RCC 7860 (cell line): ENCODE data around the gene SLC24A3.

ENCODE experiments used
- DNase-seq: peaks from one replicate; pipeline ENCODE4 v3.0.0-alpha.2; 2015; ENCODE audit warnings: low spot score
- FAIRE-seq: peaks from 2 replicates; lab custom pipeline; 2012; peaks lifted over from hg19 to GRCh38; lab: Jason Lieb, UNC

SLC24A3 gene

DNA sequence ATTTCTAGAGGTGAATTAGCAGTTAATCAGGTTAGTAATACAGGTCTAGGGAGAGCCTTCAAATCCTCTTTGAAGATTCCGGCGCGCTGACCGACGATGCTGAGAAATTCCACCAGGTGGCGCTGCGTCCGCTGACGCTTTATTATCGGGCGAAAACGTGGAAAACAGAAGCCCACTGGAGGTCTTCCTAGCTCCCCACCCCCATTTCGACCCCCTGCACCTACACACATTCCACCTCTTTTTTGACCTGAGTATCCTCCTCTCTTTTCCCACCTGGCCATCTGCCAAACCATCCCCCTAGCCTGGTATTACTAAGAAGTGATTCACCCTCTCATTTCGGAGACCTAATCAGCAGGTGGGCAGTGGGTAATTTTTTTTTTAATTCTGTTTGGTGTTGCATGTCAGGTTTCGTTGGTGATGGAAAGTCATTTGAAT lies 480.3 kb downstream of the SLC24A3 start:
- no peak for FAIRE-seq
- DNase-seq = peak; percentile 43

DNA sequence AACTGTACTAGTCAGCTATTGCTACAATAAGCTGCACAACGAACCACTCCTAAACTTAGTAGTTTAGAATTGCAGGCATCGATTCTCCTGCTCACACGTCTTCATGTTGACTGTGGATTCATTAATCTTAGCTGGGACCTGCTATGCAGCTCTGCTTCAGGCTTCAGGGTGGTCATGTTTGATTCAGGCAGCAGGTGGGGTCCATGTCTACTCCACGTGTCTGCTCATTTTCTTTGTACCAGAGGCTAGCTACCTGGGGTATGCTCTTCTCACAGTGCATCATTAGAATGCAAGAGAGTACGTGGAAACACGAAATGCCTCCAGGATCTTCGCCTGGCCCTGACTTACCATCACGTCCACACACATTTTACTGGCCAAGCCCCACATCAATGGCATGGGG lies 481.1 kb downstream of the SLC24A3 start:
- DNase-seq (no peak), FAIRE-seq (no peak)

DNA sequence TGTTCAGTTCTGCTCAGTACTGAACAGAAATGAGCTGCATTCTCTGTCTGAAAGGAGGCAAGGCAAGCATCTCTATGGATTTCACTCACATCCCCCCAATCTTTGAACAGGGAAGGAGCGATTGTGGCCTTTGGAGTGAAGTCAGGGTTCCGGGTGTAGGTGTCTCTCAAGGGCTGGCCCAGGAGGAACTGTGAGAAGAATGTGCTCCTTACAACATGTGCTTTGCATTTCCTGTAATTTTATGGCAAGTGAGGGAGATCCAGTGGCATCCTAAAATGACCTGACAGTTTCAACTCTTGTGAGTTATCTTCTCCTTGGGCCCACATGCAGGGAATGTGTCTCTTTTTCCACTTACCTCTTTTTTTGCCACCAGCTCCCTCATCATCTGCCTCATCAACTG lies 482.6 kb downstream of the SLC24A3 start:
- DNase-seq (no peak), FAIRE-seq (no peak)

DNA sequence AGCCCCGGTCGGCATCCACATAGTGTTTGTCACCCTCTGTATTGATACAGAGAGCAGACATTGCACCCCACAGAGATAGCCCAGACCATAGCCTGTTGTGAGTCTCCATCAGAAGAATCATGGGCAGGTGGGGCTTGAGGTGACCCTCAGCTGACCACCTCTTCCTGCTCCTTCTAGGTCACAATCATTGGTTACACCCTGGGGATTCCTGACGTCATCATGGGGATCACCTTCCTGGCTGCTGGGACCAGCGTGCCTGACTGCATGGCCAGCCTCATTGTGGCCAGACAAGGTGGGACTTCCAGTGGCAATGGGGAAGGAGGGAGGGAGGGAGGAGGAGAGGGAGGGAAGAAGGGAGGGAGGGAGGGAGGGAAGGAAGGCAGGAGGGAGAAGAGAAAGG lies 484.2 kb downstream of the SLC24A3 start:
- FAIRE-seq (no peak), DNase-seq (no peak)

DNA sequence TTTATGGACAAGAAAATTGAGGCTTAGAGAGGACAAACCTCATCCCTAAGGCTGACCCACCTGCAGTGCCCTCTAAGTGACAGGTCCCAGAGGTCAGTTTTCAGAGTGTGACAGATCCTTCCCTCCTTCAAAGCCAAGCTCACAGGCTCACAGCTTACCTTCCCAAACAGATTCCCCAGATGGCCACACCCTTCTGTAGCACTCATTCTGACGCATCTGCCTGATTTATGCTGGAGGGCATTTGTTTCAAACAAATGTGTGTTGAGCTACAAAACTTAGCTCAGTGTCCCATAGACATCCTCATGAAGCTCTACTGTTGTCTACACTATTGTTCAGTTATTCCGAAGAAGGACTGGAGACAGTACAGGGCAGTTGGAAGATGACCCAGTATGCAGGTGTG lies 485.0 kb downstream of the SLC24A3 start:
- DNase-seq = no peak
- FAIRE-seq = no peak

DNA sequence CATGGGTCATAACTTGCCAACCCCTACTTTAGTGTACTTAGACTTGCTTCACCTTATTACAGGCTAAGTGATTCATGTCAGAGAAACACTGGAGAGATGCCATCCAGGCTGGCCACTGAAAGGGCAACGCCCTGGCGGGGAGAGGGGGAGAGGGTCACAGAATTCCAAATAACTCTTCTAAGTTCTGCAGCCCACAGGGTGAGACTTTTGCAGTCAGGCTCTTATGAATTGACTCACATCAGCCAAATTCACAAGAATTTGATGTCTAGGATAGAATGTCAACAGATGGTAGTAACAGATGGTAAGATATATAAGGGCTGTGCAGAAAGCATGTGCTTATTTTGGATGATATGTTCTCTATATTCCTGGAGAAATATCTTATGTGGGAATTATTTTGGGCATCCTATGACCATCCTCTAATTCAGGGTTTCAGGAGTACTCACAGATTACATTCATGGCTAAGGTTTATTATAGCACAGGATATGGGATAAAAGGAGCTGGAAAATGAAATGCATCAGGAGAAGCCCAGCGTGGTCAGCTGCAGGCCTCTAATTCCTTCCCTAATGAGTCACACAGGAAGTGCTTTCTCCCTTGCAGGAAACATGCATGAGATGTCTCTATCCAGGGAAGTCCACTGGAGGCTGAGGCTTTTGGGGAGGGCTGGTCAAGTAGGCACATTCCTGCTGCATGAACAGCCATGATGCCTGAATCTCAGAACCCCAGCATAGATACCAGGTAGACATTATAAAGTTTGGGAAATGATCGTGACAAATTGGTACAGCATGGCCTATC lies 486.9 kb downstream of the SLC24A3 start:
- FAIRE-seq (no peak), DNase-seq (peak; percentile 66)

DNA sequence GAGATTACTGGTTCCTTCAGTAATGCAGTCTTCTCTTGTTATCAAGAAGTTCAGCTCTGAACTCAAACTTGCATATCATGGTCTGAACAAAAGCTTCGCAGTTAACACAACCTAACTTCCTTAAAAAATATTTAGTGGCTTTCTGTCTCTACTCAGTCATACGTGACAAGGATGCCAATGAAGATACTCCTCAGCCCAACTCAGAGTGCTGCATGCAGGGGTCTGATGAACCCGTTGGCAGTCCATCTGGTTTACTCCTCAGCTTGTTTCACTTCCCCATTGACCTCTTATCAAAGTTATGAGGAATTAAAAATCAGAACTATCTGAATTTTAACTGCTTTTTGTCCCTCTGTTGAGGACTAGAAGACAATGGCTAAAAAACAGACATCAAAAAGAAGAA lies 489.0 kb downstream of the SLC24A3 start:
- FAIRE-seq (no peak), DNase-seq (no peak)

DNA sequence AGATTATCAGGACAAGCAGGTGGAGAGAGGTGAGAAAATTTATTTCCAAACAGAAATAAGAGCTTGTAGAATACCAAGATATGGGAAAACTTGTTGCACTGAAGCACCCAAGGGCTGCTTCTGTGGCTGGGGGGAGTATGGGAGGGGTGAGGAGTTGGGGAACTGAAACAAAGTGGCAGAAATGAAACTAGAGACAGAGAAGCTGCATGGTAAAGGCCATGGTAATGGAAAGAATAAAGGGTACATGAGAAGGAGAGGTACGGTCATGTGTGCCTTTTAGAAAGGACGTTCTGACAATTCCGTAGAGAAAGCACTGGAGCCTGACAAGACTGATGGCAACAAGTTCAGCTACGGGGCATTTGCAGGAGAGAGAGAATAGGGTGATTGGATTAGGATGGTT lies 494.0 kb downstream of the SLC24A3 start:
- no peak for DNase-seq
- no peak for FAIRE-seq

DNA sequence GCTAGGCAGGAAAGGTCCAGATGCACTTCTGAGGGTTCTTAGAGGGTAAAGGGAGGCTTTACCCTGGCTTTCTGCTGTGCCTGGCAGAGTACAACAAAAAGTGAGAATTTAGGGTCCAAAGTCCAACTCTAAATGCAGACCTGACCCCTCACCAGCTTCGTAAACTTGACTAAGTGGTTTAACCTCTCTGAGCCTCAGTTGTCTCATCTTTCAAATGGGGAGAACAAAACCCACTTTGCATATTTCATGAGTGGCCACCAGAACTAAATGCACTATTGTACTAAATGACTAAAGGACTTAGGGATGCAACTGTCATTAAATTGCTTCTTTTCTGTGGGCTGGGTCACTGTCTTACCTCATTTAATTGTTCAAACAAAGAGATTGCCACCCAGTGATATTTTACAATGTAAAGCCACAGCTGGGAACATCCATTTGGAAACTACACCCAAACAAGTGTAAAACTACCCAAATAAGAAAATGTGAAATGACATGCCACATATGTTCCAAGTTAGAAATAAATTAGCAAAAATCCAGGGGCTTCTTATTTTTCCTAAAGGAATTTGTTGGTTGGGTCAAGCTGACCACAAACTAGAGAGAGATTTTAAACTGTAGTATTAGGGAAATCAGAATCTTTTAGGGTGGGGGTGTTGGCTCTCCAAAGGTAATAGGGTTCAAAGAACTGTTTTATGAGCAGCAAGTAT lies 497.3 kb downstream of the SLC24A3 start:
- DNase-seq (no peak), FAIRE-seq (no peak)

DNA sequence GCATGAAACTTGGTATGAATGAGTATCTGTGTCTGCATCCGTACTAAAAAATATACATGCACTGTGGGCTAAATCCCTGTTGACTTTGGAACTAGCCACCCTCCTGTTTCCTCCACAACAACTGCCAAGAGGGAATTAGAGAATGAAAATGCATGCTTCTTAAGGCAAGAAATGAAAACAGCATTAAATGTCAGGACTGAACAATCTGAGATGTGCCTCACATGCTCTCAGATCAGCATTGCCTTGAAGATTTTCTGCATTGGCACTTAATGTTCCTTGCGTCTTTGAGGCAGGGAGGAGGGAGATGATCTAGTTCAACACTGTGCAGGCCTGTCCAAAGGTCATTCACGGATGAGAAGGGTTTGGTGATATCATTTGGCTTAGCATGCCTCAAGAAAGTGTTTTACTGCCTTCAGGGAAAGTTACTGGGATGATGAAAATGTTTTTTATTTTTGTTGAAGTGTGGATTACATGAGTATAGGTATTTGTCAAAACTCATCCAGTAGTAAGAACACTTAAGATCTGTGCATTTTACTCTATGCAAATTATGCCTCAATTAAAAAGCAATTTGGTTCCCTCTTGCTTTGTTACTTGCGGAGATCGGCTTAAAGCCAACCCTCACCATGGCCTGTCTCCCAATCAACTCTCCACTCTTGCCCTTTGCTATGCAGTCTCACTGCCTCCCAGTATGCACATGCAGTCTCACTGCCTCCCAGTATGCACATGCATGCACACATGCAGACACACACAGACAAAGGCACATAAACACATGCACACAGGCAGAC lies 498.1 kb downstream of the SLC24A3 start:
- no peak for FAIRE-seq
- no peak for DNase-seq

DNA sequence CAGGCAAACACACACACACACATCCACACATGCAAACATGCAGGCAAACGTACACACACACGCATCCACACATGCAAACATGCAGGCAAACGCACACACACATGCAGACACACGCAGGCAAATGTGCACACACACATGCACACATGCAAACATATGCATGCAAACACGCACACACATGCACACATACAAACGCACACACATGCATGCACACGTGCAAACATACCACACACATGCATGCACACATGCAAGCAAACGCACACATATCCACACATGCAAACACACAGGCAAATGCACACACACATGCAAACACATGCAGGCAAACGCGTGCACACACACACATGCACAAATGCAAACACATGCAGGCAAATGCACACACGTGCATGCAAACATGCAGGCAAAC lies 498.7 kb downstream of the SLC24A3 start:
- no peak for DNase-seq
- FAIRE-seq = no peak

DNA sequence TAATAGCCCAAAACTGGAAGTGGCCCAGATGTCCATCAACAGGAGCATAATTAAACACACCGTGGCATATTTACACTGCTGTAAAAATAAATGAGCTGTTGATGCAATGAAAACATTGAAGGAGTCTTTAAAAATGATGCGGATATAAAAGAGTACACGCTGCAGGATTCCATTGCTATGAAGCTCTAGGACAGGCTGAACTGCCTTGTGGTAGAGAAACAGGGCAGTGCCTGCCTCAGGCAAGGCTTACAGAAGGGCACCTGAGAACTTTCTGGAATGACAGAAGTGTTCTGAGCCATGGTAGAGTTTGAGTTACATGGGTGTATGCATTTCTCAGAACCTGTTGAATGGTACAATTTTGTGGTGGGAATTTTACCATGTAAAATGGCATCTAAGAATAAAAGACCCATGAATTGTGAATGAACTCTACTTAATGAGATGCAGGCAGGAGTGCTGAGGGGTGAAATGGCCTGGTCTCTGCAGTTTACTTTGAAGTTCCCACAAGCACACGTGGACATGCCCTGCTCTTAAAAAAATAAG lies 500.3 kb downstream of the SLC24A3 start:
- FAIRE-seq = no peak
- no peak for DNase-seq

DNA sequence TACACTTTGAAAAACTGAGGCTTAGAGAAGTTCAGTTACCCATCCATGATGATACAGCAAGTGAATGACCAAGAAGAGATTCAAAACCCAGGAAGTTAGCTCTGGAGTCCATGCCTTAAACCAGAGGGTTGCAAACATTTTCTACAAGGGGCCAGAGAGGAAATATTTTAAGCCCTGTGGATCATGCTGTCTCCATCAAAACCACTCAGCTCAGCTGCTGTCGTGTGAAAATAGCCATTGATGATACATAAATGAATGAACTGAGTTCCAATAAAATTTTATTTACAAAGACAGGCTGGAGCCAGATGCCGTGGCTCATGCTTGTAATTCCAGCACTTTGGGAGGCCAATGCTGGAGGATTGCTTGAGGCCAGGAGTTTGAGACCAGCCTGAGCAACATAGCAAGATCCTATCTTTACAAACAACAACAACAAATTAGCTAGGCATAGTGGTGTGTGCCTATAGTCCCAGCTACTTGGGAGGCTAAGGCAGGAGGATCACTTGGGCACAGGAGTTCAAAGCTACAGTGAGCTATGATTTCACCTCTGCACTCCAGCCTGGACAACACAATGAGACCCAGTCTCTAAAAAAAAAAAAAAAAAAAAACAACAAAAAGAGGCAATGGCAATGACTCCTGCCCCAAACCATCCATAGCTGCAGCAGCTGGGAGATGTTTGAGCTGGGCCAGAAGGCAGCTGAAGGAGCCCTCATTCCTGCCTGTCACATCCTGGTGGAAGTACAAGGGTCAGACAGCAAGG lies 501.6 kb downstream of the SLC24A3 start:
- no peak for FAIRE-seq

DNA sequence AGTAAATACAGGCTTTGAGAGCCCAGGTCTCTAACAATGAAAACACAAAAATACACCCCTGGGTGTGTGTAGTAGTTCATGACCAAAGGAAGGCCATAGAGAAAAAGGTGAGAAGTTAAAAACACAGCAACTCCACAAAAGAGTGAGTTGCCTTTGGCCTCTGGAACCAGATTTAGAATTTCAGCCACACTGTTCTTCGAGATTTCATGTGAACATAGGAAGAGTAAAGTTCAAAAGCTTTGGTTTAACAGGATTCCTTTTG lies 502.1 kb downstream of the SLC24A3 start:
- FAIRE-seq = no peak
- DNase-seq = no peak

More for the DNA sequence above, 501.6 kb downstream of the SLC24A3 start:
- DNase-seq = no peak

DNA sequence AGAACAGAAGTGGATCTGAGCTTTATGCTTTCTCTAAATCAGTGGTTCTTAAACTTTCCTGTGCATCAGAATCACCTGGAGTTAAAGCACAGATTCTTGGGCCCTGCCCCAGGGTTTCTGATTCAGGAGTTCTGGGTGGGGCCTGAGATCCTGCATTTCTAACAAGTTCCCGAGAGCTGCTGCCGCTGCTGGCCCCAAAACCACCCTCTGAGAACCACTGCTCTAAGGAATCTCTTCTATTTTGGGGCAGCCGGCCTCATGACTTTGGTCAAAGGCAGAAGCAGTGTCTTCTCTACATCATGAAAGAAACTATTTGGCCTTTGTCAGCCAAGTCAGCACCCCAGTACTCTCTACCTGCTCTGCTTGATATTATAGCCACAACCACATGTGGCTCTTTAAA lies 503.5 kb downstream of the SLC24A3 start:
- DNase-seq = no peak
- no peak for FAIRE-seq

DNA sequence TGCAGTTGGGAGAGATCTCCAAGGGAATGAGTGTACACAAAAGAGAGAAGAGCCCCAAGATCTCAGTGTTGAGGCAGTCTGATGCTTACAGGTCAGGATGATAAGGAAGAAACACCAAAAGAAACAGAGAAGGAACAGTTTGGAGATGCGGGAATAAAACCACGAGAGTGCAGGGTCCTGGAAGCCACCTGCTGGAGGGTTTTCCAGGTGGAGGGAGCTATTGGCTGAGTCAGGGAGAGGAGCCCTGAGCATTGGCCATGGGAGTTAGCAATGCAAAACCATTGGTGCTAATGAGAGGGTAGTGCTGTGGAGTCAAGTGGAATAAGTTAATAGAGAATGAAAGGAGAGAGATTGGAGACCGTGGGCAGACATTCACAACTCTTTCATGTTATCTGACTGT lies 506.4 kb downstream of the SLC24A3 start:
- FAIRE-seq (no peak), DNase-seq (no peak)

DNA sequence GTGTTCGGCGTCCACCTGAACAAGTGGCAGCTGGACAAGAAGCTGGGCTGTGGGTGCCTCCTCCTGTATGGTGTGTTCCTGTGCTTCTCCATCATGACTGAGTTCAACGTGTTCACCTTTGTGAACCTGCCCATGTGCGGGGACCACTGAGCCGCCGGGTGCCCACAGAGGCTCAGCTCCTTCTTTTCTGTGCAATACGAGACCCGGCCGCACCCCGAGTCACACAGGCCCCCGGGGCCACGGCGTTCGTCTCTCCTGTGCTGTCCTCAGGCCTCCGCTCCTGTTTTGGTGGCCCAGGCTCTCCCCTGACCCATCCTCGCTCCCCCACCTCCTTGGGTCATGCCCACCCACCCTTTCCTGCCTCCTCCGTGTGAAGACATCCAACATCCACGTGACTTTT lies 508.5 kb downstream of the SLC24A3 start:
- FAIRE-seq = no peak
- no peak for DNase-seq

DNA sequence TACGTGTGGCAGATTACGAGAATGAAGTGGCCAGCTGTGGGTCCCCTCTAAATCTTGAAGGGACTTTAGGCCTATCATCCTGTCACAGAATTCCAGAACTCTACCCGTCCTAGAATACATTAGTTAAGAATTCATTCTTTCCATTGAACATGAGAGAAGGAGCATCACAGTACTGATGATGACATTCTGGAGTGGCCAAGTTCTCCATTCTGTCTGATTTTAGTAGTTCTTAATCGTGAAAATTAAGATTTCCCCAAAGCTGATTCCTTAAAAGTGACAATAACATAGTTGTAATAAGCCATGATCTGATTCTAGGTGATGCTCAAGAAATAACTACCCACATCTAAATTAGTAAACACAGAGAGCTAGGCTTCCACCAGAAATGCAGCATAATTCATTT lies 510.6 kb downstream of the SLC24A3 start:
- DNase-seq (no peak), FAIRE-seq (no peak)

DNA sequence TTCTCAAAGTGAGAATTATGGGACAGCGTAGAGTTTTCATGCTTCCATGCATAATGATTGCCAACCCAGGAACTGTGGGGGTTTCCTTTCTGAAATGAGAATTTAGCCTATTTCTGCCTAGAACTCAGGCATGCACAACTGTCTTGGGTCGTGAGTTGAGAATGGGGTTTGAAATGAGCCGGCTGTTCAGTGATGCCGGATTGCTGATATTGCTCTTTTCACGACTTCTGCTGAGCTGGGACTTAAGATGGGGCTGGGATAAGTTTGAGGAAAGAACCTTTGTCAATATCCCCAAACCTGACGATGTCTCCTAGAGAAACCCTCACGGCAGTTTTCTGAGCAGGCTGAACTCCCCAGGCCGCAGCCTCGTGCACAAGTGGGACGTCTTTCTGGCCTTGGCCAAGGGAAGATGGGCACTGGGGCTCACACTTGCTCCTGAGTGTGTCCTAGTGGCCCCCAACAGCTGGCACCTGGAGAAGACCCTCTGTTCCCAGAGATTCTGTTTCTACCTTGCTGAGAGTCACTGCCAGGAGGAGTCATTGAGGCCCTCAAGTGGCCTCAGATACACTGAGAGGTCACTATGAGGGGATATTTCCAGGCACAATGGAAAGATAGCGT lies 511.5 kb downstream of the SLC24A3 start:
- FAIRE-seq (no peak), DNase-seq (no peak)

DNA sequence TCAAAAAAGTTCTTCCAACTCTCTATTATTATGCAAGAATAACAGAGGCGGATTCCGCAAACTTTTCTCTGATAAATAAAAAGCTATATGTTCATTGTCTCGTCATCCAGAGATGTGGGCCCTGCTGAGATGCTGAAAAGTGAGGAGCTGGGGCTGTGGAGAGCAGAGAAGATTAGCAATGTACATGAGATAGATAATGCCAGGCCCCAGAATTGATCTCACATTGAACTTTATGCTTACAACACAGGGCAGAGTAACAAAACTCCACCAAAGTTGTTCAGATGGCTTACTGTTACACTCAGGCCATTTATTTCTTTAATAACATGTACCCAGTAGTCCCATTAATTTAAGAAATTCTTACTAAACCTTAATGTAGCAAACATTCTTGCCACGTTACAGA lies 512.9 kb downstream of the SLC24A3 start:
- DNase-seq = no peak
- no peak for FAIRE-seq
